ENCODE measurements around the gene HES7.

Gene HES7

GRCh38 chr17:8126491-8127066 is 2.7 kb upstream of the HES7 start:
- TF ChIP-seq CTCF (IDR thresholded peaks at IDR 0.05; ENCODE audit: control insufficient read depth, insufficient read depth, low read depth, low read length, missing control alignments) = no peak

GRCh38 chr17:8125947-8126490 is 2.1 kb upstream of the HES7 start:
- DNase-seq (ENCODE audit: low read depth) = no peak
- no peak for TF ChIP-seq CTCF (IDR thresholded peaks at IDR 0.05; ENCODE audit: control insufficient read depth, insufficient read depth, low read depth, low read length, missing control alignments)
- H3K4me3 ChIP-seq (ENCODE audit: control insufficient read depth, low read depth, low read length) = peak overlapping the region; percentile 49

More at GRCh38 chr17:8126491-8127066, 2.7 kb upstream of the HES7 start:
- peak overlapping the region; percentile 49 for H3K4me3 ChIP-seq (ENCODE audit: control insufficient read depth, low read depth, low read length)
- no peak for DNase-seq (ENCODE audit: low read depth)

GRCh38 chr17:8125154-8125946 is 1.4 kb upstream of the HES7 start:
- DNase-seq (ENCODE audit: low read depth) = no peak
- TF ChIP-seq CTCF (IDR thresholded peaks at IDR 0.05; ENCODE audit: control insufficient read depth, insufficient read depth, low read depth, low read length, missing control alignments) = no peak
- peak overlapping the region; percentile 49 for H3K4me3 ChIP-seq (ENCODE audit: control insufficient read depth, low read depth, low read length)

GRCh38 chr17:8124350-8125153 is 646 bp upstream of the HES7 start:
- TF ChIP-seq CTCF (IDR thresholded peaks at IDR 0.05; ENCODE audit: control insufficient read depth, insufficient read depth, low read depth, low read length, missing control alignments) = no peak
- DNase-seq (ENCODE audit: low read depth) = no peak
- peak overlapping the region; percentile 65 for H3K4me3 ChIP-seq (ENCODE audit: control insufficient read depth, low read depth, low read length)

- no peak for DNase-seq (ENCODE audit: low read depth)
- peak overlapping the region; percentile 65 for H3K4me3 ChIP-seq (ENCODE audit: control insufficient read depth, low read depth, low read length)
- no peak for TF ChIP-seq CTCF (IDR thresholded peaks at IDR 0.05; ENCODE audit: control insufficient read depth, insufficient read depth, low read depth, low read length, missing control alignments)
Observed at GRCh38 chr17:8122924-8123694, 797 bp downstream of the HES7 start.
